Measurements from ENCODE around the gene MCEMP1.

Gene MCEMP1, protein sequence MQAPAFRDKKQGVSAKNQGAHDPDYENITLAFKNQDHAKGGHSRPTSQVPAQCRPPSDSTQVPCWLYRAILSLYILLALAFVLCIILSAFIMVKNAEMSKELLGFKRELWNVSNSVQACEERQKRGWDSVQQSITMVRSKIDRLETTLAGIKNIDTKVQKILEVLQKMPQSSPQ

DNA sequence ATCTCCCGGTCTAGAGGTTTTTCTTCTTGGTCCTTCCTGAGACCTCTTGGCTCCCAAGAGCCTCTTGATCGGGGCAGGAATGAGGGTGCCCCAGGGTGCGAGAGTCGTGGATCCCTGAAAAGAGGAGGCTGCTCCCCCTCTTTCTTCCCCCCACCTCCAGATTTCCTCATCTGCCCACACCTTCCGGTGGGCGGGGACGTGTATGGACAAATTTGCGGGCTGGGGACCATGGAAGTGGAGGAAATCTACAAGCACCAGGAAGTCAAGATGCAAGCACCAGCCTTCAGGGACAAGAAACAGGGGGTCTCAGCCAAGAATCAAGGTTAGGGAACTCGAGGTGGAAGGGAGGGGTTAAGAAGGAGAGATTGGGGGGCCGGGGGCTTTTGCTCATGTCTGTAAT is at the start of gene MCEMP1:
TSS of gene MCEMP1 (plus strand) at position 237 of the 400 bp plus-strand sequence. CDS start at position 268, 31 bp downstream.
- no peak for DNase-seq

- DNase-seq, result no peak
These were observed 49.7 kb upstream of the MCEMP1 start for GRCh38 chr19:7627166-7627565.

GRCh38 chr19:7628589-7629311 is 48.1 kb upstream of the MCEMP1 start:
- no peak for DNase-seq

GRCh38 chr19:7629347-7630054 is 47.4 kb upstream of the MCEMP1 start, which contains the start of the genes PET100 and XAB2:
Gene PET100 (plus strand): TSS chr19:7629793. CDS start chr19:7629834, 41 bp downstream.
Gene XAB2 (minus strand): TSS chr19:7629545. CDS start chr19:7629527, 18 bp downstream.
- peak; percentile 91 to 92 for DNase-seq

DNA sequence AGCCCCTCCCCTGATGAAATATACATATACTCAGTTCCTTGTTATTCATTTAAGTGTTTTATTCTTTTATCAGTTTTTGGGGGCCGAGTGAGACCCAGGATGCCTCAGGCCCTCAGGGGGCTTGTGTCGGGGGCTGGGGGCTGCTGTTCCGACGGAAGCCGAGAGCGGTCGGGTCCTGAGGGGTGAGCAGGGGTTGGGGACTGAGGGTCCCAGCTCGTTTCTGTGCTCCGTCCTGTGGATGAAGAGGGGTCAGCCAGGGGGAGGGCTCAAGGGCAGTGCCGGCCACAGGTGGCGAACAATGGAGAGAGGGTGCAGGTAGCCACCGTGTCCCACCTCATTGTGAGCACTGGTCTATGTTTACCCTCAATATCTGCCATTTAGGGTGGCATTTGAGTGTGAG is 45.3 kb upstream of the MCEMP1 start:
- DNase-seq, result no peak

DNA sequence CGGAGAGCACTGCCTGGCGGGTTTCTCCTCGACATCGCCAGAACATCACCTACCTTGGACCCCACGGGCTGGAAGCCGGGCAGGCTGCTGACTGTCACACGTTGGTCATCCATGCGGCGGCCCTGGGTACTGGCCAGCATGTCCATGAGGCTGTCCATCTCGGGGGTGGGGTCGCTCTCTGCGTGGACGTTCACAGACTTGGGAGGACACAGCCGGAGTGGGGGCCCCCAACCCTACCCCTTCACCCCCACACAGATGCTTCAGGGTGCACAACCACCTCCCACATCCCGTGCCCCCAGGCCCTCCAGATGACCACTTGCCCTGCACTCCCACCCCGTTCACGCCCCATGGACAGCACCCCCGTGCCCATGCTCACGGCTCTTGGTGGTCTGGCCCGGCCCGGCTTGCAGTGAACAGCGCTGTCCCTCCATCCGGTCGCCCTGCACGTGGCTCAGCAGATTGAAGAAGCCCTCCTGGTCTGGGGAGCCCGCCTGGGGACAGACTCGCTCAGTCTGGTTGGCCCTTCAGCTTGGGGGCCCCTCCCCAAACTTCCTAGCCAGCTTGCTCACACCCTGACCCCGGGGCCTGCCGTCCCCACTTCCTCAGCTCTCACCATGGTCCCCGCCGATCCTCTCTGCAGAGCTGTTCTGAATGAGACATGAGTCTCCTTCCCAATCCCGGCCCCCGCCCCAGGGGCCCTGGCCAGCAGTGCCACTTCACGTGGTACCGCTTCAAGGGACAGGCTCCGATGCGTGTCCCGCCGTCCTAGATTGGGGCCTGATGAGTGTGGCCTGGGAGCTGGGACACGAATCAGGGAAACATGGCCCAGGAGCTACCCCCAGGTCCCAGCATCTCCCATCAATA is 44.3 kb upstream of the MCEMP1 start:
- no peak for DNase-seq

GRCh38 chr19:7633698-7634097 is 43.2 kb upstream of the MCEMP1 start, which contains the start of gene PCP2:
Gene PCP2 (minus strand): TSS chr19:7633719. CDS start chr19:7633457, 262 bp downstream.
- no peak for DNase-seq

- DNase-seq, result no peak
These were observed 41.2 kb upstream of the MCEMP1 start for GRCh38 chr19:7635670-7636069.

DNA sequence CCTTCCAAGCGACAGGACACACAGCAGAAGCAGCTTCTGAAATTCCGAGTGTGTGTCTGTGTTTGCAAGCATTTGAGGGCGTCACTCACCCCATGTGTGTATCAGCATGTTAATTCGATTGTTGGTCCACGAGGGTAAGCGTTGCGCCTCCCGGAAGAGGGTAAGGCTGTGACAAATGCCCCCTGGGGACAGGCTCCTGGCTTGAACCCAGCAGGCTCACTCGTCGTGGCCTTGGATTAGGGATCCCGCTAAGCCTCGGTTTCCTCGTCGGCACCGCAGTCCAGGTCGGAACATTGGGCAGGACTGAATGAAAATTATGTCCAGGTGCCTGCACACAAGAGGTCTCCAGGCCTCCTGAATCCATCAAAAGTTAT is 40.6 kb upstream of the MCEMP1 start:
- no peak for DNase-seq

DNA sequence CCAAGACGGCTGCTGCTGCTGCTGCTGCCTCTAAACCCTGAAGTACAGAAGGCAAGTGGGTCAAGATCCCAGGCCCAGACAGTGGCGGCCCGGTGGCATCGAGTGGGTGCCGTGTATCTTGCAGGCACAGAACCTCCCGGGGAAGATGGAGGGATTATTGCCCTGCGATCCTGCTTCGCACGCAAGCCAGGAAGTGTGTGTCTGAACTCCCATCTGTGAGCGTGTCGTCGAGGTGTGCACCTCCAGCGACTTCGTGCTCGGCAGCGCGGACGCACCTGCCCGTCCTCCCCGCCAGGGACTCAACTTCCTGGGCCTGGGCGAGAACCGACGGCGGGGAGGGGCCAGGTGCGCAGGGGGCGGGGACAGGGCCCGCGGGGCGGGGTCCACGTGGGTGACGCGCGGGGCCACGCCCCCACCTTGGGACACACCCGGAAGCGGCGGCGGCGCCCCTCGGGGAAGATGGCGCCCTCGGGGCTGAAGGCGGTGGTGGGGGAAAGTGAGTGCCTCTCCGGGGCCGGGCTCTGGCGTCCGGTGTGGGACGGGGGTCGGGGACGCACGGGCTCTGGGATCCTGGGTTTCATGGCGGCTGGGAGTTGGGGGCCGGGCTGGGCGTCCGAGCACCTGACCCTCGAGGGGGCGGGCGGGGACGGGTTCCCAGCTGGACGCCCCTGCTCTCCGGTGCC is 40.1 kb upstream of the MCEMP1 start, which contains the start of gene STXBP2:
TSS of gene STXBP2 (plus strand) at position 420 of the 683 bp plus-strand sequence. CDS start at position 460, 40 bp downstream.
- peak; percentile 89 for DNase-seq

- DNase-seq, result no peak
These were observed 39.3 kb upstream of the MCEMP1 start for GRCh38 chr19:7637374-7638256.

DNA sequence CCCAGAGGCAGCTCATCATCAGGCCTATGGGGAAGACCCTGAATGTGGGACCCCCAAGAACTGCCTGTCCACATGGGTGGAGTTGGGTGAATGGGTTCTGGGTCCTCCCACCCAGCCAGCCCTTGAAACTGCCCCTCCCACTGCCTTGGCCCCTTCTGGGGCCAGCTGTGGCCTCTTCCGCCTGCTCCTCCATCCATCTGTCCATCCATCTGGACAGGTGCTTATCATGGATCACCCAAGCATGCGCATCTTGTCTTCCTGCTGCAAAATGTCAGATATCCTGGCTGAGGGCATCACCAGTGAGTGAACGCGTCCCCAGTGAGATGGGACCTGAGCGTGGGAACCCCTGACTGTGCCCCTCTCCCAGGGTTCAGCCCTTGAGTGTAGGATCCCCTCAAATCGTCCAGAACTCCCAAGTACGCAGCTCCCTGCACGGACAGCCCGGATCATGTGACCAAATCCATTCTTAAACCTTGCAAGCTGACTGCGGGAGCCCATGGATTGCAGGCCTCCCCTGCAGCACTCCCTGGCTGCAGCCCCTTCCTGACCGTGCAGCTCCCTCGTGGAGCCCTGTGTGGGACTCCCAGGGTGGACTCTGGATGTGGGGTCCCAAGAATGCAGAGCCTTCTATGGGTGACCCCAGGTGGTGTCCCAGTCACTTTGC is 38.0 kb upstream of the MCEMP1 start:
- DNase-seq, result no peak

DNA sequence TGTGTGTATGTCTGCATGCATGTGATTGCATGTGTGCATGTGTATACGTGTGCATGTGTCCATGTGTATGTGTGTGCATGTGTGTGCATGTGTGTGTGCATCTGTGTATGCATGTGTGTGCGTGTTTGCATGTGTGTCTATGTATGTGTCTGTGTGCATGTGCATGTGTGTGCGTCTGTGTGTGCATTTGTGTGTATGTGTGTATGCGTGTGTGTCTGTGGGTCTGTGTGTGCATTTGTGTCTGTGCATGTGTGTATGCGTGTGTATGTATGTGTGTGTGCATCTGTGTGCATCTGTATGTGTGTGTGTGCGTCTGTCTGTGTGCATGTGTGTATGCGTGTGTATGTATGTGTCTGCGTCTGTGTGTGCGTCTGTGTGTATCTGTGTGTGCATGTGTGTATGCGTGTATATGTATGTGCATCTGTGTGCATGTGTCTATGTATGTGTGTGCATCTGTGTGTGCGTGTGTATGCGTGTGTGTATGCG is 37.0 kb upstream of the MCEMP1 start:
- DNase-seq, result no peak

DNA sequence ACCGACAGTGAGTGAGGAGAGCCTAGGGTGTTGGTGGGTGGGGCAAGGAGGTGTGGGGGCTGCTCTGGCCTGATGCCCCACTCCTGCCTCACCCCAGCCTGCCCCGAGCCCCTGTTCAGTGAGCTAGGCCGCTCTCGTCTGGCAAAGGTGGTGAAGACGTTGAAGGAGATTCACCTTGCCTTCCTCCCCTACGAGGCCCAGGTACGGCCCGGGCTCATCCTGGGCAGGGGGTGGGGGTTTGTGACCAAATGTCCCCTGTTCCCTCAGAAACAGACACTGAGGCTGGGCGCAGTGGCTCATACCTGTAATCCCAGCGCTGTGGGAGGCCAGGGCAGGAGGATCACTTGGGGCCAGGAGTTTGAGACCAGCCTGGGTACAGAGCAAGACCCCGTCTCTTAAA is 36.1 kb upstream of the MCEMP1 start:
- DNase-seq, result no peak

- DNase-seq, result no peak
These were observed 35.3 kb upstream of the MCEMP1 start for GRCh38 chr19:7641290-7642276.

- DNase-seq, result no peak
These were observed 34.4 kb upstream of the MCEMP1 start for GRCh38 chr19:7642295-7643030.

DNA sequence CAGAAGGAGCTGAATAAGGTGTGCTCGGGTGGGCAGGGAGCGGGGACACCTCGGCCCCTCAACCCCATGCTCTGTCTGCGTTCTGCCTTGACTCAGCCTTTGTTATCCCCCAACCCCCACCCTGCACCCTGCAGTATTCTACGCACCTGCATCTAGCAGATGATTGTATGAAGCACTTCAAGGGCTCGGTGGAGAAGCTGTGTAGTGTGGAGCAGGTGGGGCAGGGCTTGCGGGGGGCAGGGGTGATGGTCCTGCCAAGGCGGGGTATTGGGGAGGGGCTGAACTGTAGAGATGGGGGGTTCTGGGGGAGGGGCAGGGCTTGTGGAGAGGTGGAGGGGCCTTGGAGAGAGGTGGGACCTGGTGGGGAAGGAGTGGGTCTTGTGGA is 33.9 kb upstream of the MCEMP1 start:
- no peak for DNase-seq

All from activated CD4-positive, alpha-beta T cell treated with anti-CD3 and anti-CD28 coated beads, Interleukin-2, amount 50 U/mL, for 4 hours (primary cell).